ENCODE data around the gene WDR59. TPM values are rescaled to one million over a fixed set of nuclear protein-coding genes. Genes with fewer than 3 reads are reported as not detected.

WDR59 gene
- total and polyA plus RNA-seq, 2 donors (not counting 3 experiments of a cell fraction or from before 2014, with no cell fraction given): 51.1 to 60.0 TPM

DNA sequence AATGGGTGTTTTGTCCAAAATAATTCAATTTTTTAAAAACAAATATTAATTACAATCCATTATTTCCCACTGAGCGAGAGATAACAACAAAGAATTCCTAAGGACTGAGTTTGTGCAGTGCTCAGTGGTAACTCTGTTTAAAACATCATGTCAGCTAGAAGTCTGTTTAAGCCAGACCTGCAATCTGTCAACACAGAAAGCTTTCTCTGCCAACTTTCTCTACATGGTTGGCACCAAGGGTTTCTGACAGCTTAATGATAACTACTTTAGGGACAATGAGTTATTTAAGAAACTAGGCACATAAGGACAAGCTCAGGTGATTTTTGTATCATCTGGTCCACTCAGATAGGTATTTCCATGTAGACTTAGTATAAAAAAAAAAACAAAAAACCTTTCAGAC lies 81.8 kb downstream of the WDR59 start:
- Histone ChIP-seq H3K9me1 (replicated peaks; ENCODE audit: control insufficient read depth, extremely low read depth, insufficient read depth, low read length) (no peaks in the 10 kb centered on the region), H3K4me2 (ENCODE audit: insufficient read depth, low read length) (no peak overlapping the region), H4K20me1 (replicated peaks; ENCODE audit: control insufficient read depth, extremely low read depth, insufficient read depth, low read length) (no peaks in the 10 kb centered on the region), H3K36me3 (ENCODE audit: control insufficient read depth in 2 of 2, extremely low read depth in 1 of 2, insufficient read depth in 2 of 2, low read length in 2 of 2) (peaks cover 0 to 10% of the 10 kb centered on the region in 2 experiments), H3K9ac (replicated peaks; ENCODE audit: extremely low read depth, insufficient read depth, low read length) (no peak overlapping the region), H3K9me3 (replicated peaks; ENCODE audit: control insufficient read depth, insufficient read depth, low read length) (no peaks in the 10 kb centered on the region), H3K4me1 (ENCODE audit: control insufficient read depth, extremely low read depth, insufficient read depth, low read length) (no peaks in the 10 kb centered on the region), H3K27ac (ENCODE audit: insufficient read depth, low read depth, low read length) (no peak overlapping the region), H3K4me3 (replicated peaks in 1 of 3; ENCODE audit: insufficient read depth in 1 of 3, low read depth in 1 of 3, low read length in 3 of 3) (no peak overlapping the region), H3K79me2 (ENCODE audit: control insufficient read depth, insufficient read depth, low read length) (no peaks in the 10 kb centered on the region), H2AFZ (ENCODE audit: low read depth, low read length) (no peak overlapping the region), H3K27me3 (ENCODE audit: control insufficient read depth in 2 of 2, insufficient read depth in 2 of 2, low read length in 2 of 2) (no peaks in the 10 kb centered on the region)
- FAIRE-seq: no peak
- intact Hi-C loops (cut with micrococcal nuclease) (no loop called here), dilution Hi-C loops (cut with MboI; ENCODE audit: extremely low pct_ligation_motif_present, low sequenced_read_pairs) (no loop called here)
- ChIA-PET POLR2A (no interaction called here), CTCF (interaction anchor here (1.3 kb wide), 1 partner anchor 11 kb away, joined by 4 read pairs; no protein-coding TSS in a partner anchor)
- no peak for DNase-seq (ENCODE audit: low read depth, low spot score)
- BruUV-seq (replicated peaks): no TSS peak
- TF ChIP-seq FOS (IDR thresholded peaks at IDR 0.05; ENCODE audit: borderline replicate concordance, insufficient read depth, low read length): no peak

DNA sequence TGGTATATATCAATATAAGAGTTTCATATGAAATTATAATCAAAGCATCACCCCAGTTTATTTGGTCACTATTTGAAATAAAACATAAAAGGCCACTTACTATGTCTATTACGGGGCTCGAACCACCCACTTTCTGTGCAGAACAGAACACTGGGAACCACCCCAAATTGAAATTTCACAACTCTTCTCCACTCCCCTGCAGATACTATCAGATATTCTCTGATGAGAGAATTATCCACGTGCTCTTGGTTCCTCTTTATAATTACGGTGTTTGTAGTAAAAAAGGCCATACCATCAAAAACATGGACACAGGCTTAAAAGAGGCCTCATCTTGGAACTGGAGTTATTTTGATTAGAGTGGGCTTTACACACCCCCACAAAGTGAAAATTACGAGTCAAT lies 82.8 kb downstream of the WDR59 start:
- Histone ChIP-seq H4K20me1 (replicated peaks; ENCODE audit: control insufficient read depth, extremely low read depth, insufficient read depth, low read length) (no peaks in the 10 kb centered on the region), H3K36me3 (ENCODE audit: control insufficient read depth in 2 of 2, extremely low read depth in 1 of 2, insufficient read depth in 2 of 2, low read length in 2 of 2) (peaks cover 0 to 10% of the 10 kb centered on the region in 2 experiments), H2AFZ (ENCODE audit: low read depth, low read length) (no peak overlapping the region), H3K4me1 (ENCODE audit: control insufficient read depth, extremely low read depth, insufficient read depth, low read length) (no peaks in the 10 kb centered on the region), H3K9me3 (replicated peaks; ENCODE audit: control insufficient read depth, insufficient read depth, low read length) (no peaks in the 10 kb centered on the region), H3K9ac (replicated peaks; ENCODE audit: extremely low read depth, insufficient read depth, low read length) (no peak overlapping the region), H3K27me3 (ENCODE audit: control insufficient read depth in 2 of 2, insufficient read depth in 2 of 2, low read length in 2 of 2) (no peaks in the 10 kb centered on the region), H3K9me1 (replicated peaks; ENCODE audit: control insufficient read depth, extremely low read depth, insufficient read depth, low read length) (no peaks in the 10 kb centered on the region), H3K4me3 (replicated peaks in 1 of 3; ENCODE audit: insufficient read depth in 1 of 3, low read depth in 1 of 3, low read length in 3 of 3) (no peak overlapping the region), H3K4me2 (ENCODE audit: insufficient read depth, low read length) (no peak overlapping the region), H3K79me2 (ENCODE audit: control insufficient read depth, insufficient read depth, low read length) (no peaks in the 10 kb centered on the region), H3K27ac (ENCODE audit: insufficient read depth, low read depth, low read length) (no peak overlapping the region)
- dilution Hi-C loops (cut with MboI; ENCODE audit: extremely low pct_ligation_motif_present, low sequenced_read_pairs) (no loop called here), intact Hi-C loops (cut with micrococcal nuclease) (no loop called here)
- no peak for FAIRE-seq
- DNase-seq (ENCODE audit: low read depth, low spot score): no peak
- BruUV-seq (replicated peaks): no TSS peak
- TF ChIP-seq JUN (IDR thresholded peaks at IDR 0.05; ENCODE audit: borderline replicate concordance, insufficient read depth, insufficient read length, low read depth): no peak
- no peak for TF ChIP-seq MYC (IDR thresholded peaks at IDR 0.05; ENCODE audit: low read depth, low read length)
- no peak for TF ChIP-seq POLR2AphosphoS5 (IDR thresholded peaks at IDR 0.05; ENCODE audit: insufficient read depth, low read depth, low read length)
- TF ChIP-seq FOS (IDR thresholded peaks at IDR 0.05; ENCODE audit: borderline replicate concordance, insufficient read depth, low read length): no peak
- TF ChIP-seq, protein P1, sequence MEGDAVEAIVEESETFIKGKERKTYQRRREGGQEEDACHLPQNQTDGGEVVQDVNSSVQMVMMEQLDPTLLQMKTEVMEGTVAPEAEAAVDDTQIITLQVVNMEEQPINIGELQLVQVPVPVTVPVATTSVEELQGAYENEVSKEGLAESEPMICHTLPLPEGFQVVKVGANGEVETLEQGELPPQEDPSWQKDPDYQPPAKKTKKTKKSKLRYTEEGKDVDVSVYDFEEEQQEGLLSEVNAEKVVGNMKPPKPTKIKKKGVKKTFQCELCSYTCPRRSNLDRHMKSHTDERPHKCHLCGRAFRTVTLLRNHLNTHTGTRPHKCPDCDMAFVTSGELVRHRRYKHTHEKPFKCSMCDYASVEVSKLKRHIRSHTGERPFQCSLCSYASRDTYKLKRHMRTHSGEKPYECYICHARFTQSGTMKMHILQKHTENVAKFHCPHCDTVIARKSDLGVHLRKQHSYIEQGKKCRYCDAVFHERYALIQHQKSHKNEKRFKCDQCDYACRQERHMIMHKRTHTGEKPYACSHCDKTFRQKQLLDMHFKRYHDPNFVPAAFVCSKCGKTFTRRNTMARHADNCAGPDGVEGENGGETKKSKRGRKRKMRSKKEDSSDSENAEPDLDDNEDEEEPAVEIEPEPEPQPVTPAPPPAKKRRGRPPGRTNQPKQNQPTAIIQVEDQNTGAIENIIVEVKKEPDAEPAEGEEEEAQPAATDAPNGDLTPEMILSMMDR (IDR thresholded peaks at IDR 0.05; ENCODE audit: extremely low read depth in 1 of 2, insufficient read depth in 1 of 2, low read depth in 1 of 2, low read length in 2 of 2): no peak
- no peak for TF ChIP-seq EZH2 (IDR thresholded peaks at IDR 0.05; ENCODE audit: borderline replicate concordance, low read depth, low read length, severe bottlenecking)
- no peak for TF ChIP-seq GATA2 (IDR thresholded peaks at IDR 0.05; ENCODE audit: insufficient read depth, insufficient read length, low read depth, low read length)
- TF ChIP-seq, protein P2, sequence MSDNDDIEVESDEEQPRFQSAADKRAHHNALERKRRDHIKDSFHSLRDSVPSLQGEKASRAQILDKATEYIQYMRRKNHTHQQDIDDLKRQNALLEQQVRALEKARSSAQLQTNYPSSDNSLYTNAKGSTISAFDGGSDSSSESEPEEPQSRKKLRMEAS (IDR thresholded peaks at IDR 0.05; ENCODE audit: insufficient read depth, insufficient read length): no peak
- no peak for TF ChIP-seq POLR2A (IDR thresholded peaks at IDR 0.05; ENCODE audit: low read depth, low read length)
- ChIA-PET POLR2A (no interaction called here), CTCF (interaction anchor here (0.7 kb wide), 1 partner anchor 147 kb away, joined by 3 read pairs; no protein-coding TSS in a partner anchor)
